ENCODE results near the gene REXO1. TPM values are rescaled to one million over a fixed set of nuclear protein-coding genes. Genes with fewer than 3 reads are reported as not detected.
"Not testable (repeated sequence)": the region's sequence is repeated elsewhere in the genome, so short reads cannot be mapped to it uniquely, and the experiment has no call there.

REXO1 gene
- total and polyA plus RNA-seq, 2 donors, result 7.9 to 20.5 TPM

GRCh38 chr19:1808395-1808731 lies 39.9 kb downstream of the REXO1 start:
- DNase-seq (ENCODE audit: extremely low spot score), result no peak

GRCh38 chr19:1807695-1808394 lies 40.4 kb downstream of the REXO1 start:
- Histone ChIP-seq H3K4me3 (ENCODE audit: low read depth, low read length) (no peak overlapping the region), H3K27ac (ENCODE audit: low read depth) (no peak overlapping the region), H3K36me3 (ENCODE audit: insufficient read depth) (no peaks in the 10 kb centered on the region), H3K4me1 (ENCODE audit: insufficient read depth) (no peaks in the 10 kb centered on the region)
- DNase-seq (ENCODE audit: extremely low spot score), result no peak
- 76% methylated on average over 30 of the region's 30 CpGs for WGBS

More at GRCh38 chr19:1808395-1808731, 39.9 kb downstream of the REXO1 start:
- H3K27ac ChIP-seq (ENCODE audit: low read depth), result no peak overlapping the region
- H3K4me3 ChIP-seq (ENCODE audit: low read depth, low read length), result no peak overlapping the region
- H3K36me3 ChIP-seq (ENCODE audit: insufficient read depth), result no peaks in the 10 kb centered on the region
- H3K4me1 ChIP-seq (ENCODE audit: insufficient read depth), result no peaks in the 10 kb centered on the region
- WGBS, result 91% methylated on average over 2 of the region's 2 CpGs

GRCh38 chr19:1807030-1807694 lies 41.1 kb downstream of the REXO1 start:
- DNase-seq (ENCODE audit: extremely low spot score), result no peak
- WGBS, result 65% methylated on average over 28 of the region's 28 CpGs
- no peaks in the 10 kb centered on the region for H3K4me1 ChIP-seq (ENCODE audit: insufficient read depth)
- H3K36me3 ChIP-seq (ENCODE audit: insufficient read depth), result no peaks in the 10 kb centered on the region
- H3K4me3 ChIP-seq (ENCODE audit: low read depth, low read length), result no peak overlapping the region
- H3K27ac ChIP-seq (ENCODE audit: low read depth), result no peak overlapping the region

- no peak for DNase-seq (ENCODE audit: extremely low spot score)
- Histone ChIP-seq H3K4me1 (ENCODE audit: insufficient read depth) (no peaks in the 10 kb centered on the region), H3K27ac (ENCODE audit: low read depth) (no peak overlapping the region), H3K4me3 (ENCODE audit: low read depth, low read length) (no peak overlapping the region), H3K36me3 (ENCODE audit: insufficient read depth) (no peaks in the 10 kb centered on the region)
- WGBS, result 80% methylated on average over 45 of the region's 45 CpGs
These were observed 41.9 kb downstream of the REXO1 start for GRCh38 chr19:1806184-1807029.

- WGBS, result 90% methylated on average over 24 of the region's 24 CpGs
- H3K36me3 ChIP-seq (ENCODE audit: insufficient read depth), result no peaks in the 10 kb centered on the region
- H3K27ac ChIP-seq (ENCODE audit: low read depth), result no peak overlapping the region
- DNase-seq (ENCODE audit: extremely low spot score), result no peak
- H3K4me1 ChIP-seq (ENCODE audit: insufficient read depth), result no peaks in the 10 kb centered on the region
- H3K4me3 ChIP-seq (ENCODE audit: low read depth, low read length), result no peak overlapping the region
These were observed 42.7 kb downstream of the REXO1 start for GRCh38 chr19:1805401-1806183.

- no peak overlapping the region for H3K4me3 ChIP-seq (ENCODE audit: low read depth, low read length)
- H3K4me1 ChIP-seq (ENCODE audit: insufficient read depth), result no peaks in the 10 kb centered on the region
- WGBS, result 94% methylated on average over 6 of the region's 6 CpGs
- no peak overlapping the region for H3K27ac ChIP-seq (ENCODE audit: low read depth)
- DNase-seq (ENCODE audit: extremely low spot score), result no peak
- H3K36me3 ChIP-seq (ENCODE audit: insufficient read depth), result no peaks in the 10 kb centered on the region
These were observed 43.4 kb downstream of the REXO1 start for GRCh38 chr19:1804858-1805257.

- Histone ChIP-seq H3K4me3 (ENCODE audit: low read depth, low read length) (no peak overlapping the region), H3K36me3 (ENCODE audit: insufficient read depth) (no peaks in the 10 kb centered on the region), H3K27ac (ENCODE audit: low read depth) (no peak overlapping the region), H3K4me1 (ENCODE audit: insufficient read depth) (no peaks in the 10 kb centered on the region)
- no peak for DNase-seq (ENCODE audit: extremely low spot score)
- 83% methylated on average over 36 of the region's 36 CpGs for WGBS
These were observed 48.5 kb downstream of the REXO1 start for GRCh38 chr19:1799695-1800342.

GRCh38 chr19:1797313-1797712 lies 51.0 kb downstream of the REXO1 start:
- H3K36me3 ChIP-seq (ENCODE audit: insufficient read depth); H3K4me3 ChIP-seq (ENCODE audit: low read depth, low read length); H3K27ac ChIP-seq (ENCODE audit: low read depth); DNase-seq (ENCODE audit: extremely low spot score); H3K4me1 ChIP-seq (ENCODE audit: insufficient read depth): not testable (repeated sequence)
- WGBS, result 94% methylated on average over 7 of the region's 7 CpGs

- no peak overlapping the region for H3K27ac ChIP-seq (ENCODE audit: low read depth)
- H3K4me1 ChIP-seq (ENCODE audit: insufficient read depth), result no peaks in the 10 kb centered on the region
- no peak overlapping the region for H3K4me3 ChIP-seq (ENCODE audit: low read depth, low read length)
- WGBS, result 69% methylated on average over 52 of the region's 52 CpGs
- DNase-seq (ENCODE audit: extremely low spot score), result no peak
- H3K36me3 ChIP-seq (ENCODE audit: insufficient read depth), result no peaks in the 10 kb centered on the region
These were observed 51.7 kb downstream of the REXO1 start for GRCh38 chr19:1796395-1797142.

GRCh38 chr19:1794424-1795172 lies 53.7 kb downstream of the REXO1 start:
- 72% methylated on average over 20 of the region's 20 CpGs for WGBS
- H3K4me1 ChIP-seq (ENCODE audit: insufficient read depth), result no peaks in the 10 kb centered on the region
- H3K36me3 ChIP-seq (ENCODE audit: insufficient read depth), result no peaks in the 10 kb centered on the region
- H3K4me3 ChIP-seq (ENCODE audit: low read depth, low read length), result no peak overlapping the region
- DNase-seq (ENCODE audit: extremely low spot score), result no peak
- H3K27ac ChIP-seq (ENCODE audit: low read depth), result no peak overlapping the region

- DNase-seq (ENCODE audit: extremely low spot score), result no peak
- Histone ChIP-seq H3K27ac (ENCODE audit: low read depth) (no peak overlapping the region), H3K36me3 (ENCODE audit: insufficient read depth) (no peaks in the 10 kb centered on the region), H3K4me3 (ENCODE audit: low read depth, low read length) (no peak overlapping the region), H3K4me1 (ENCODE audit: insufficient read depth) (no peaks in the 10 kb centered on the region)
- WGBS, result 73% methylated on average over 14 of the region's 14 CpGs
These were observed 56.4 kb downstream of the REXO1 start for GRCh38 chr19:1791879-1792278.

All from urinary bladder (tissue), 4 donors.